ENCODE results near the gene ETDA.
"Not testable (repeated sequence)": the region's sequence is repeated elsewhere in the genome, so short reads cannot be mapped to it uniquely, and the experiment has no call there.

The ETDA gene

DNA sequence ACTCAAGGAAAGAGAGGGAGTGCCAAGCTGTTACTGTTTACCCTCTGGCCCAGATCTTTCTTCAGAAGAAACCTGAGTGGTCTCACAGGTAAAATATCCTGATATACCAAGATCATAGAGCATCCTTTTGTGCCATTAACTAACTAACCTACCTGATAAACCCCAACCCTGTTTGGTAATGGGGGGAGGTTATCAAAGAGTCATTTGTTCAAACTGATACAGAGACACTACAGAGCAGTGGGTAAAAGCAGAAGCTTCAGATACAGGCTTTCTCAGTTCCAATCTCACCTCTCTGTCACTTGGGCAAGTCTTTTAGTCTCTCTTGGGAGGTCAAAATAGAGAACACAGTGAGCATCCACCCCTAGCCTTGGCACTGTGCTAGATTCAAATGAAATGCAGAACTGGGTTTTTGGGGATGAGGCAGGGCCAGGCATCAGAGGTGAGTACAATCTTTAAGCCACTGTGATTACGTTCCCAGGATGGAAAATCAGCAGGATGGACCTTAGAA lies at the start of gene ETDA:
Gene ETDA, plus strand, starts transcription at position 51 of the 508 bp plus-strand sequence. CDS start 1,216 bp downstream, outside the sequence.
- DNase-seq (ENCODE audit: low read depth) = not testable (repeated sequence)

DNA sequence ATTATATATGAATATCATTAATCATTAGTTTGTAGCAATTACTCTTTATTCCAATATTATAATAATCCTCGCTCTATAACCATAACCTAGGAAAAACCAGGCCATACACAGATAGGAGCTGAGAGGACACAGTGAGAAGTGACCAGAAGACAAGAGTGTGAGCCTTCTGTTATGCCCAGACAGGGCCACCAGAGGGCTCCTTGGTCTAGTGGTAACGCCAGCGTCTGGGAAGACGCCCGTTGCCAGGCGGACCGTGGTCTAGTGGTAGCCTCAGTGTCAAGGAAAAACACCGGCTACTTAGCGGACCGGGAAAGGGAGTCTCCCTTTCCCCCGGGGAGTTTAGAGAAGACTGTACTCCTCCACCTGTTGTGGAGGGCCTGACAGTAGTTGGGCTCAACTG lies 45.4 kb upstream of the ETDA start:
- DNase-seq (ENCODE audit: low read depth) = not testable (repeated sequence)

DNA sequence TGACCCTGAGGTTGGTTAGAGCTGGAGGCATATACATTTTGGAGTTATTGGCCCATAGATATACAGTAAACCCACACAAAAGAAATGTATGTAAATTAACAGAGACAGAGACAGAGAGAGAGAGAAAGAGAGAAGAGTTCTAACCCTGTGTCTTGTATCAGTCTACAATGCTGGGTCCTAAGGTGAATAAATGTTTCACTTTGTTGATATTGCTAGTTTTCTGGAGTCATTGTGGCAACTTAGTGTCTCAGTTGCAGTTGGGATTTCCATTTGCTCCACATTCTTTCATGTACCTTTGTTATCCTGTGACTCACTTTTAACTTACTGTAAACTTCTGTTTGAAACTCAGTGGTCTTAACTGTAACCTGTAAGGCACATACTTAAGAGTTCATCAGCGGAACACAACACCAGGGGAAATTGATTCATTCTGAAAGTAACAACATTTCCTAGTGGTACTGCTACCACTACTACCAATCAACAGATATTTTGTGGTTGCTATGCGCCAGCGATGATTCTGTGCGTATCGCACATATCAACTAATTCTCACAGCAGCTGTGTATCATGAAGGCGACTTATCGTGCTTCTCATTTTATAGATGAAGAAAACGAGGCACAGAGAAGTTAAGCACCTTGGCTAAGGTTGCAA lies 38.5 kb upstream of the ETDA start:
- DNase-seq (ENCODE audit: low read depth) = no peak

DNA sequence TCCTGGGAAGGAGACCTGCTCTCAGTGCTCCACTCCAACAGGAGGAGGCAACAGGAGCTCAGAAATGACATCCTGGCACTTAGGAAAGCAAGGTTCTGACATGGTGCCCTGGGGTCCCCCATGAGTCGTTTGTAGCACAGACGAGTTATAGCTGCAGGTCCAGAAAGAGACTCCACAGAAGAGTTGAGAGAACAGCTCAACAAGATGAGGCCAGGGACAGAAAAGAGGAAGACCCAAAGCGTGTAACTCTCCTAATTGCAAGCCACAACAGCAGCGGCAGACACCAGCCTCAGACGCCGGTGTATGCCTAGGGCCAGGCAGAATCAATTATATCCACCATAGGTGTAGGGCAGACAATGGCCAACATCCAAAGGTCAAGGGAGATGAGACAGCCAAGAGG lies 5.9 kb upstream of the ETDA start:
- not testable (repeated sequence) for DNase-seq (ENCODE audit: low read depth)

DNA sequence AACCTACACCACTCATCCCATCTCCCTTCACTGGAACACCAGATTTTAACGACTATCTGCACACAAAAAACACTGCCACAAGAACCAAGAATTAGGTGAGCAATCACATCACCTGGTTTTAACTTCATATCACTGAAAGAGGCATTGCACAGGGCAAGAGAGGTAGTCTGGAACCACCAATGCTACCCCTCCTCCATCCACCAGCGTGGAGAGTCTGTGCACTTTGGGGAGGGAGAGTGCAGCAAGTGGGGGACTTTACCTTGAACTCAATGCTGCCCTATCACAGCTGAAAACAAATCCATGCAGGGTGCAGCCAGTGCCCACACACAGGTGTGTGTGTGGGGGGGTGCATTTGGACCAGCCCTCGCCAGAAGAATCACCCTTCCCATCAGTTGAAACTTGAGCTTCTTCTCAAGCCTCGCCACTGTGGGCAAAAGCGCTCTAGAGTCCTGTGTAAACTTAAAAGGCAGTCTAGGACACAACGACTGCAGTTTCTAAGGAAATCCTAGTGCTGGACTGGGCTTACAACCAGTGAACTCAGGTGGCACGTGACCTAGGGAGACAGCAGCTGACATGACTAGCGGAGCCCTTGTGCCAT lies 4.3 kb downstream of the ETDA start:
- DNase-seq (ENCODE audit: low read depth) = not testable (repeated sequence)

DNA sequence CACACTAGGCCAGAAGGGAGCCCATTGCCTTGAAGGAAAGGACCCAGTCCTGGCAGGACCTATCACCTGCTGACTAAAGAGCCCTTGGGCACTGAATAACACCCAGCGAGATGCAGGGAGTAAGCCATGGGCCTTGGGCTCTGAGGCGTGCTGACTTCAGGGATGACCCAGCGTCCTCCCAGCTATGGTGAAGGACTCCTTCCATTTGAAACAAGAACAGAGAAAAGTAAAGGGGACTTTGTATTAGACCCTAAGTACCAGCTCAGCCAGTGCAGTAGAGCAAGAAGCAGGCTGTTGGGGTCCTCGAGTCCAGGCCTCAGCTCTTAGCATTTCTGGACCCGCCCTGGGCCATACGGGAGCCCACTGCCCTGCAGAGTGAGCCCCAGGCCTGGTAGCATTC lies 5.1 kb downstream of the ETDA start:
- DNase-seq (ENCODE audit: low read depth) = no peak

DNA sequence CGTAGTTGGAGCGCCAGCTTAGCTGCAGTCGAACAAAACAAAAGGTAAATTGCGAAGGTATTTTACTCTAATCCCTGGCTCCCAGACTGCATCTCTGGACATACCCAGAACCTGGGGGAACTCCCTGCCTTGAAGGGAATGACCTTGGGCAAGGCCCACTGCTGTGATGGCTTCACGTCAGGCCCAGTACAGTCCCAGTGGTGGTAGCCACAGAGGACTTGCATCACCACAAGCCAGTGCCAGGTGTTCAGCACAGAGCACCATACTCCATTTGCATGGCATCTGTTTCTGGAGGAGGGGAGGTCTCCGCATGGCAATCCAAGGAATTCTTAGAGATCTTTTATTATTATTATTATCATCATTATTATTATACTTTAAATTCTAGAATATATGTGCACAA lies 5.6 kb downstream of the ETDA start:
- no peak for DNase-seq (ENCODE audit: low read depth)

DNA sequence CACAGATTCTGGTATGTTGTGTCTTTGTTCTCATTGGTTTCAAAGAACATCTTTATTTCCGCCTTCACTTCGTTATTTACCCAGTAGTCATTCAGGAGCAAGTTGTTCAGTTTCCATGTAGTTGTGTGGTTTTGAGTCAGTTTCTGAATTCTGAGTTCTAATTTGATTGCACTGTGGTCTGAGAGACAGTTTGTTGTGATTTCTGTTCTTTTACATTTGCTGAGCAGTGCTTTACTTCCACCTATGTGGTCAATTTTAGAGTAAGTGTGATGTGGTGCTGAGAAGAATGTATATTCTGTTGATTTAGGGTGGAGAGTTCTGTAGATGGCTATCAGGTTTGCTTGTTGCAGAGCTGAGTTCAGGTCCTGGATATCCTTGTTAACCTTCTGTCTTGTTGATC lies 9.1 kb downstream of the ETDA start:
- DNase-seq (ENCODE audit: low read depth) = not testable (repeated sequence)

DNA sequence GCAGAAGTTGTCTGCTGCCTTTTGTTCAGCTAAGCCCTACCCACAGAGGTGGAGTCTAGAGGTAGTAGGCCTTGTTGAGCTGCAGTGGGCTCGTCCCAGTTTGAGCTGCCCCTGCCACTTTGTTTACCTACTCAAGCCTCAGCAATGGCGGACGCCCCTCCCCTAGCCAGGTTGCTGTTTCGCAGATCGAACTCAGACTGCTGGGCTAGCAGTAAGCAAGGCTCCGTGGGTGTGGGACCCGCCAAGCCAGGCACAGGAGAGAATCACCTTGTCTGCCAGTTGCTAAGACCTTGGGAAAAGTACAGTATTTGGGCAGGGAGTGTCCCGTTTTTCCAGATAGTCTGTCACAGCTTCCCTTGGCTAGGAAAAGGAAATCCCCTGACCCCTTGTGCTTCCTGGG lies 11.5 kb downstream of the ETDA start:
- DNase-seq (ENCODE audit: low read depth) = not testable (repeated sequence)

DNA sequence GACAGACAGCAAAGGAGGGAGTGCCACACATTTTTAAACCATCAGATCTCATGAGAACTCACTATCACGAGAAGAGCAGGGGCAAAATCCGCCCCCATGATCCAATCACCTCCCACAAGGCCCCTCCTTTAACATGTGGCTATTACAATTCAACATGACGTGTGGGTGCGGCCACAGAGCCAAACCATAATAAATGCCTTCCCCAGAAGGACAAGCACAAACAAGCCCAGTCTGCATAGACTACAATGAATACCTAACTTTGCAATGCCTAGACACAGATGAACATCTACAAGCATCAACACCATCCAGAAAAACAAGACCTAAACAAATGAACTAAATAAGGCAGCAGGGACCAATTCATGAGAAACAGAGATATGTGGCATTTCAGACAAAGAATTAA lies 12.3 kb downstream of the ETDA start:
- no peak for DNase-seq (ENCODE audit: low read depth)

DNA sequence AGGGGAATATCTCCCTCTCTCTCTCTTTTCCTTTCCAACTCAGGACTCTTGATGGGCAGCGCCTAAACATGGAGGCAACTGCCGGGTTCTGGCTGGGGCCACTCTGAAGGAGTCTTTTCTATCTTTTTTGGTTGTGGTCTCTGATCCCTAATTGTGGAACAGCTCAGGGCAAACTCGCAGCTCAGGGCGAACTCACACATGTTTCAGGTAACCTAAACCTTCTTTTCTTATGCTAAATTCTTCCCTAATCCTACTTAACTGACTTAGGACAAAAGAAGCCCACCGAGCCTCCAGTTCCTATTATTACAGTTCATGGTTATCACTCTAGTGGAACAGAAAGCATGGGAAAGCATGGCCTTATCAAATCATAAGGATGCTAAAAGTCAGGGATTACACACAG lies 21.3 kb downstream of the ETDA start:
- no peak for DNase-seq (ENCODE audit: low read depth)

DNA sequence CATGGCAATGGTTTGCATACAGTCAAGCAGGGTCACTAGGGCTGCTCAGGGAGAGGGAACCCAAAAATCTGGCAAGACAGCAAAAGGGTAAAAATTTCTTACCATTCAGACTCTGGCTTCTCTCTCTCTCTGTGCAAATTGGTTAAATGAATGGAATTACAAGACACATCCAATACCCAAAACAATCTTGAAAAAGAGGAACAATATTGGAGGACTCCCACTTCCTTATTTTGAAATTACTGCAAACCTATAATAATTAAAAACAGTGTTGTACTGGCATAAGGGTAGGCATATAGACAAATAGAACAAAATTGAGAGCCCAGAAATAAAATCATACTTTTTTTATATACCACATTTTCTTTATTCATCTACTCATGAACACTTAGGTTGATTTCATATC lies 24.1 kb downstream of the ETDA start:
- no peak for DNase-seq (ENCODE audit: low read depth)

DNA sequence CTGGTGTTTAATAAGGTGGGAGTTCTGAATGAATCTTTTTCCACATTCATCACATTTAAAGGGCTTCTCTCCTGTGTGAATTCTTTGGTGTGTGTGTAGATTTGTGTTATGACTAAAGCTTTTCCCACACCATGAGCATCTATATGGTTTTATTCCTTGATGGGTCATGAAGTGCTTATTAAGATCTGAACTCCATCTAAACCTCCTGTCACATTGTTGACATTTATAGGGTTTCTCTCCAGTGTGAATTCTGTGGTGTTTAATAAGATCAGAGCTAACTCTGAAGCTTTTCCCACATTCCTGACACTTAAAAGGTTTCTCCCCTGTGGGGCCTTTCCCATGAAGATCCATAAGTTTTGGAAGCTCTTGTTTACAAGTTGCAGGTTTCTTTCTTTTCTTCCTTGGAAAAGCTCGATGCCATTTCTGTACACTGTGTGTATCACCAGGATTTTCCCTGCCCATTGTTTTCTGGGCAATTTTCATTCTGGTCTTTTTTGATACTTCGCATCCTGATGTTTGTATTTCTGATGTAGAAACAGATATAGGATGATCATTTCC lies 35.5 kb downstream of the ETDA start:
- DNase-seq (ENCODE audit: low read depth) = no peak

DNA sequence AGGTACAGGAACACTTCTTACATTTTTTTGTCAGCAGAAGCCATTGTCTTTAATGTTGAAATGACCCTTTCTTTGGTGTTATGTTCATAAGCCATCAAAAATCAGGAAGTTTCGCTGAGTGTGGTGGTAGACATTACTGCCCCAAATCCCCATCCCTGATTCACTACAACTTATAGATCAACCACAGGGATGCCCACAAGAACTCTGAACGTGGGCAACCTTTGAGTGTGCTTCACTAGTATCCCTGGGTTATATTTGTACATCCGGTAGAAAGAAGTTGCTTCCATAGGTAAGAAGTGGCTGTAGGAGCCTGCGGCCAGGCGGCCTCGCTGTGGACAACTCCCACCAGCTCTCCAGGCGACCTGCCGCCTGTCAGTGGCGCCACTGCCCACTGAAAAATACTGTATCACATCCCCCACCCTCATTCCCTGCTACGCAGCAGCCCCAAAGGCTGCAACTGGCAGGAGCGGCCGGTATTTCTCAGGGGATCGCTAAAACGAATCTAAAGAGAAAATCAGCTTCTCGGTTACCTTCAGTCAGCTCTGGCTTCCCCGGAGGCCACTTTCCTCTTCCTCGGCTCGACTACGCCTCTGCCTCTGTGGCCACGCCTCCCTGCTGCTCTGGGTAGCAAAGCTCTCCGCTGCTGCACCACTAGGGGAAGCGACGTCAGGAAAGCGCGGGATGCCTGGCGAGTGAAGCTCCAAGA lies 43.5 kb downstream of the ETDA start:
- DNase-seq (ENCODE audit: low read depth) = peak; percentile 39

DNA sequence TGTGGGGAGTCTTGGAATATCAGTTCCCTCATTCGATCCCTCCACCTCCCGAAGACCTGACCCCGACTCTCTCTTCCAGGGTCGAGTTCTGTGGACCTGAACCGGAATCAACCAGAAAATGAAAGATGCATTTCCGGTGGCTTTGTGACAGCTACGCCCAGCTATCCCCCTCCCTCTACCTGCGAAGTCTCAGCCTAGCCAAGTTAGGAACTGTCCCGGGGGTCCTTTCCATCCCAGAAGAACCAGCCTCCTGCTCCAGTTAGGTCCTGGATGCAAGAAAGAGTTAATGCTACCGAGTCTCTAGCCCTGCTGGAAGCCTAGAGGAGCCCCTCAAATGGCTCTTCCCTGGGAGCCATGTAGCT lies 44.1 kb downstream of the ETDA start:
- DNase-seq (ENCODE audit: low read depth) = no peak

DNA sequence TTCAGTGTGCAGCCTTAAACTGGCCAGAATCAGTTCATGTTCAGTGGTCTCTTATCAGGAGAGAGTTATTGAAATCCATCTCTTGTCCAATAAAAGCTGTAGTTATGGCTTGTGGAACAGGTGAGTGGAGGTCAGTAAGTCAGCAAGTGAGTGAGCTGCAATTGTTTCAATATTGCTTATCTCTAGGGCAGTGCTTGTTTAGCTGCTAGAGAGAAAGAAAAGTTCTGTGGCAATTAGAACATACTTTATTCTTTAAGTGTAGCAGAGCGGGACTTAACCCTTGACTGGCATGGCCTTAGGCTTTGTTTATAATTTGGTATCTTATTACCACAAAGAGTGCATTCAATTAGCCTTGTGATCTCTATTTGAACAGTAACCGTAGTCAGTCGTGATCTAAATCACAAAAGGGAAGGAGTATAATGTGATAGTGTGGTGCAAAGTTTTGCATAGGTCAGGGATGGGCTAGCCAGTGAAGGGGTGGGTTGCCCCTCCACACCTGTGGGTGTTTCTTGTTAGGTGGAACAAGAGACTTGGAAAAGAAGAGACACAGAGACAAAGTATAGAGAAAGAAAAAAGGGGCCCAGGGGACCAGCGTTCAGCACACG lies 50.5 kb downstream of the ETDA start:
- DNase-seq (ENCODE audit: low read depth) = no peak

Measured in activated T-cell treated with anti-CD3 and anti-CD28 coated beads for 1 hour (primary cell).